Caco-2 (cell line): ENCODE measurements around the gene PAXIP1. TPM values are rescaled to one million over a fixed set of nuclear protein-coding genes. Genes with fewer than 3 reads are reported as not detected.

ENCODE experiments used
- BruUV-seq: library from RNA; stranded (reverse); fragments of 400-500 nt; replicated peaks from 2 replicates; lab custom pipeline; 2021; lab: Mats Ljungman, UMichigan
- CTCF ChIA-PET: fragments of 300-600 bp; sonication (Branson Sonifier 250); formaldehyde crosslinking; loops from one replicate; lab custom pipeline; 2022; ENCODE audit warnings: antibody characterized with exemption; lab: Charles Lee
- POLR2A ChIA-PET: fragments of 300-600 bp; sonication (Branson Sonifier 250); formaldehyde crosslinking; loops from one replicate; lab custom pipeline; 2022; ENCODE audit warnings: antibody characterized with exemption; lab: Charles Lee
- DNase-seq, 2 experiments: peaks; one replicate each; pipeline versions ENCODE4 v3.0.0 to v3.0.0-alpha.2; 2020 to 2022
- H3K27me3 ChIP-seq: replicated peaks from 2 replicates; pipeline ENCODE4 v1.6.0; 2011; ENCODE audit warnings: low read length; ENCODE audit not compliant: control insufficient read depth, insufficient read depth
- H3K36me3 ChIP-seq: 2 replicates; pipeline ENCODE4 v1.5.1; 2011; ENCODE audit warnings: low read length; ENCODE audit not compliant: control insufficient read depth, insufficient read depth
- H3K4me1 ChIP-seq: fragments of 250-450 bp; sonication (Bioruptor Pico); 2 replicates; pipeline ENCODE4 v1.5.1; 2020; ENCODE audit warnings: mild to moderate bottlenecking
- H3K4me3 ChIP-seq: 2 replicates; pipeline ENCODE4 v1.5.1; 2011; ENCODE audit warnings: low read depth, mild to moderate bottlenecking, control low read depth, low read length
- H3K9me3 ChIP-seq: fragments of 250-450 bp; sonication (Bioruptor Pico); 2 replicates; pipeline ENCODE4 v1.5.1; 2020; ENCODE audit warnings: mild to moderate bottlenecking, moderate library complexity
- H3K27ac Mint-ChIP-seq: one replicate; pipeline ENCODE4 v1.8.0; 2022; ENCODE audit warnings: mixed read lengths; ENCODE audit not compliant: unreplicated experiment
- H3K27me3 Mint-ChIP-seq: one replicate; pipeline ENCODE4 v1.8.0; 2022; ENCODE audit warnings: mixed read lengths; ENCODE audit not compliant: insufficient read depth, unreplicated experiment
- H3K36me3 Mint-ChIP-seq: one replicate; pipeline ENCODE4 v1.8.0; 2022; ENCODE audit warnings: mild to moderate bottlenecking, mixed read lengths; ENCODE audit not compliant: insufficient read depth, unreplicated experiment
- H3K4me1 Mint-ChIP-seq: one replicate; pipeline ENCODE4 v1.8.0; 2022; ENCODE audit warnings: low read depth, mixed read lengths; ENCODE audit not compliant: unreplicated experiment
- H3K4me3 Mint-ChIP-seq: one replicate; pipeline ENCODE4 v1.8.0; 2022; ENCODE audit warnings: mild to moderate bottlenecking, moderate library complexity, mixed read lengths; ENCODE audit not compliant: unreplicated experiment
- H3K9me3 Mint-ChIP-seq: one replicate; pipeline ENCODE4 v1.8.0; 2022; ENCODE audit warnings: mixed read lengths; ENCODE audit not compliant: unreplicated experiment
- intact Hi-C: fragments of 100-400 bp; cut with micrococcal nuclease; formaldehyde crosslinking; loops from one replicate; pipeline ENCODE4 v1.10.0; 2022; ENCODE audit not compliant: unreplicated experiment
- total RNA-seq: library from RNA; stranded (reverse); gene quantifications from 2 replicates; pipeline ENCODE4 v1.2.3, GENCODE V29; 2022
- TF ChIP-seq, protein P1 (sequence below), 2 experiments: fragments of 200-600 bp in 1 of 2; IDR thresholded peaks; 1 replicate in 1 of 2; 2 replicates in 1 of 2; pipeline versions ENCODE4 v1.5.1 to v1.8.0; 2011 to 2022; ENCODE audit warnings: antibody characterized with exemption in 1 of 2, control low read depth in 1 of 2, inconsistent platforms in 1 of 2, low read depth in 1 of 2, low read length in 1 of 2, mild to moderate bottlenecking in 1 of 2, moderate library complexity in 1 of 2; ENCODE audit not compliant: insufficient read depth in 1 of 2, severe bottlenecking in 1 of 2, unreplicated experiment in 1 of 2

The PAXIP1 gene
- total RNA-seq, 1 experiment from 2014 or later: 31.5 TPM

DNA sequence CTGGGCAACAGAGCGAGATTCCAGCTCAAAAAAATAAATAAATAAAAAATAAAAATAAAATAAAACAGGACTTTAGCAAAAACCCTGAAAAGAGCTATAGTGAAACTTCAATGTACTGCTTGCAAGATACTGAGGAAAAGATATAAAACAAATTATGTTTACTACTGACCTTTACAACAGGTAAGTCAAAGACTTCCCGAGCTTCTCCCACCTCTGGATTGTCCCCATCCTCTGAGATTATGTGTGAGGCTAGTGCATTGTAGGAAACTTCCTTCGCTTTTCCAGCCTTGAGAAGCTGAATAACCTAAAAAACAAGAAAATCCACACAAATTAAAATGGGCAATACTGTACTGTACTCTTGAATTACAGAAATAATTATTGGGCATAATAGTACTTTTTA is 4.4 kb downstream of the PAXIP1 start:
- Histone ChIP-seq H3K4me1 (no peaks in the 10 kb centered on the region), H3K4me3 (no peak overlapping the region), H3K36me3 (no peaks in the 10 kb centered on the region; the same call in 1 of the 2 replicates), H3K9me3 (no peaks in the 10 kb centered on the region), H3K27me3 (no peaks in the 10 kb centered on the region)
- no peaks in the 10 kb centered on the region for H3K9me3 Mint-ChIP-seq
- peaks cover 27% of the 10 kb centered on the region for H3K36me3 Mint-ChIP-seq
- no peak for DNase-seq
- no peaks in the 10 kb centered on the region for H3K4me1 Mint-ChIP-seq
- no peak overlapping the region for H3K4me3 Mint-ChIP-seq
- POLR2A ChIA-PET: no interaction called here
- no TSS peak for BruUV-seq
- H3K27me3 Mint-ChIP-seq: no peaks in the 10 kb centered on the region
- no peak overlapping the region for H3K27ac Mint-ChIP-seq
- intact Hi-C loops: no loop called here
- TF ChIP-seq, protein P1, sequence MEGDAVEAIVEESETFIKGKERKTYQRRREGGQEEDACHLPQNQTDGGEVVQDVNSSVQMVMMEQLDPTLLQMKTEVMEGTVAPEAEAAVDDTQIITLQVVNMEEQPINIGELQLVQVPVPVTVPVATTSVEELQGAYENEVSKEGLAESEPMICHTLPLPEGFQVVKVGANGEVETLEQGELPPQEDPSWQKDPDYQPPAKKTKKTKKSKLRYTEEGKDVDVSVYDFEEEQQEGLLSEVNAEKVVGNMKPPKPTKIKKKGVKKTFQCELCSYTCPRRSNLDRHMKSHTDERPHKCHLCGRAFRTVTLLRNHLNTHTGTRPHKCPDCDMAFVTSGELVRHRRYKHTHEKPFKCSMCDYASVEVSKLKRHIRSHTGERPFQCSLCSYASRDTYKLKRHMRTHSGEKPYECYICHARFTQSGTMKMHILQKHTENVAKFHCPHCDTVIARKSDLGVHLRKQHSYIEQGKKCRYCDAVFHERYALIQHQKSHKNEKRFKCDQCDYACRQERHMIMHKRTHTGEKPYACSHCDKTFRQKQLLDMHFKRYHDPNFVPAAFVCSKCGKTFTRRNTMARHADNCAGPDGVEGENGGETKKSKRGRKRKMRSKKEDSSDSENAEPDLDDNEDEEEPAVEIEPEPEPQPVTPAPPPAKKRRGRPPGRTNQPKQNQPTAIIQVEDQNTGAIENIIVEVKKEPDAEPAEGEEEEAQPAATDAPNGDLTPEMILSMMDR (IDR thresholded peaks at IDR 0.05; ENCODE audit: insufficient read depth in 1 of 2, low read depth in 1 of 2, low read length in 1 of 2, severe bottlenecking in 1 of 2, unreplicated experiment in 1 of 2): no peak
- CTCF ChIA-PET: no interaction called here

DNA sequence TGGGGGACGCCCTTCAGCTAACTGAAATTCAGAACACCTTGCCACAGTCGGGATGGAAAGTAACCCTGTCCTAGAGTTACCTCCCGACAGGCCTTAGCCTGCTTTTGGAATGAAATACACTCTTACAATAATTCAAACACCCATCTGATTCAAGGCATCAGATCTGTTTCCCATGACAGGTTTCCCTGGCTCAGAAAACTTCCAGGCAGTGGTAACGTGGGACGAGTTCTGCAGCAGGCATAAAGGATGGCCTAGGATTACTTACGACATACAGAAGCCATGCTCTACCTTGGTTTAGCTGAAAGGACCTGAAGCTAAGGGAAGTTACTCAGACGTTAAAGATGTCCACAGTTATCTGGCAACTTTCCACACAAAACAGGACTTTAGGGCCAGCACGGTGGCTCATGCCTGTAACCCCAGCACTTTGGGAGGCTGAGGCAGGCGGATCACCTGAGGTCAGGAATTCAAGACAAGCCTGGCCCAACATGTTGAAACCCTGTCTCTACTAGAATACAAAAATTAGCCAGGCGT is 5.0 kb downstream of the PAXIP1 start:
- H3K27ac Mint-ChIP-seq: no peak overlapping the region
- intact Hi-C loops: no loop called here
- ChIA-PET POLR2A (no interaction called here), CTCF (no interaction called here)
- no peaks in the 10 kb centered on the region for H3K27me3 Mint-ChIP-seq
- DNase-seq: no peak
- H3K9me3 ChIP-seq: no peaks in the 10 kb centered on the region
- no peaks in the 10 kb centered on the region; the same call in 1 of the 2 replicates for H3K36me3 ChIP-seq
- H3K36me3 Mint-ChIP-seq: peaks cover 27% of the 10 kb centered on the region
- no peak overlapping the region for H3K4me3 ChIP-seq
- no peaks in the 10 kb centered on the region for H3K9me3 Mint-ChIP-seq
- no peaks in the 10 kb centered on the region for H3K27me3 ChIP-seq
- no peaks in the 10 kb centered on the region for H3K4me1 Mint-ChIP-seq
- no TSS peak for BruUV-seq
- TF ChIP-seq, protein P1 (IDR thresholded peaks at IDR 0.05; ENCODE audit: insufficient read depth in 1 of 2, low read depth in 1 of 2, low read length in 1 of 2, severe bottlenecking in 1 of 2, unreplicated experiment in 1 of 2): no peak
- no peak overlapping the region for H3K4me3 Mint-ChIP-seq
- H3K4me1 ChIP-seq: no peaks in the 10 kb centered on the region

DNA sequence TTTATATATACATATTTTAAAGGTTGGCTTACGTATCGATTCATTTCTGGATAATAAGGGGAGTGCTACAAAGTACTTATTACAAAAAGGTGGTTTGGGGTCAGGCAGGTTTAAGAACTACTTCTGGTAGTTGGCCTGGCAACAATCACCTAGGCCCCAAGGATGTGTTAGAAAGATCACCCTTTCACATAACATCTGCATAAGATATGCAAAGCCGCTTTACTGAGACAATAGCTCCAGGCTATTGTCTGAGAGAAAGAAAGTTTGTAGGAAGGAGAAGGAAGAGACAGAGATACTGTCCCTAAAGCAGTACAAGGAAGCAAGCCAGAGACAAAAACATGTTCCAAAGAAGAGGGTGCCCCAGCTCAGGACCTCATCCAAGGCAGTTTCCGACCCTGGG is 6.2 kb downstream of the PAXIP1 start:
- H3K4me1 Mint-ChIP-seq: no peaks in the 10 kb centered on the region
- H3K9me3 ChIP-seq: no peaks in the 10 kb centered on the region
- H3K4me3 Mint-ChIP-seq: no peak overlapping the region

More for the DNA sequence above, 6.2 kb downstream of the PAXIP1 start:
- peaks cover 27% of the 10 kb centered on the region for H3K36me3 Mint-ChIP-seq
- Histone ChIP-seq H3K36me3 (no peaks in the 10 kb centered on the region; the same call in 1 of the 2 replicates), H3K27me3 (no peaks in the 10 kb centered on the region), H3K4me3 (no peak overlapping the region), H3K4me1 (no peaks in the 10 kb centered on the region)
- TF ChIP-seq, protein P1 (IDR thresholded peaks at IDR 0.05; ENCODE audit: insufficient read depth in 1 of 2, low read depth in 1 of 2, low read length in 1 of 2, severe bottlenecking in 1 of 2, unreplicated experiment in 1 of 2): no peak
- ChIA-PET POLR2A (no interaction called here), CTCF (no interaction called here)
- no peak overlapping the region for H3K27ac Mint-ChIP-seq
- no peaks in the 10 kb centered on the region for H3K9me3 Mint-ChIP-seq
- no peak for DNase-seq
- BruUV-seq: no TSS peak
- H3K27me3 Mint-ChIP-seq: no peaks in the 10 kb centered on the region
- intact Hi-C loops: no loop called here
